ENCODE data around the gene IL31RA.

The IL31RA gene

GRCh38 chr5:55900776-55901175 is 49.6 kb downstream of the IL31RA start:
- no peaks in the 10 kb centered on the region for H3K4me1 ChIP-seq (ENCODE audit: control insufficient read depth in 1 of 2, insufficient read depth in 1 of 2, low read depth in 1 of 2, low read length in 1 of 2)
- peaks cover 63% of the 10 kb centered on the region for H3K27me3 ChIP-seq
- H3K4me3 ChIP-seq (ENCODE audit: low read depth in 1 of 2, low read length in 1 of 2): no peak overlapping the region
- H3K27ac ChIP-seq: no peak overlapping the region
- H3K9me3 ChIP-seq: no peaks in the 10 kb centered on the region
- TF ChIP-seq CTCF (IDR thresholded peaks at IDR 0.05): no peak
- H3K36me3 ChIP-seq: no peaks in the 10 kb centered on the region

GRCh38 chr5:55902696-55903095 is 51.5 kb downstream of the IL31RA start:
- H3K36me3 ChIP-seq: no peaks in the 10 kb centered on the region
- H3K9me3 ChIP-seq: no peaks in the 10 kb centered on the region
- no peak overlapping the region for H3K27ac ChIP-seq
- H3K4me3 ChIP-seq (ENCODE audit: low read depth in 1 of 2, low read length in 1 of 2): no peak overlapping the region
- peaks cover 78% of the 10 kb centered on the region for H3K27me3 ChIP-seq
- TF ChIP-seq CTCF (IDR thresholded peaks at IDR 0.05): no peak
- H3K4me1 ChIP-seq (ENCODE audit: control insufficient read depth in 1 of 2, insufficient read depth in 1 of 2, low read depth in 1 of 2, low read length in 1 of 2): no peaks in the 10 kb centered on the region

GRCh38 chr5:55903121-55903701 is 52.1 kb downstream of the IL31RA start:
- H3K36me3 ChIP-seq: no peaks in the 10 kb centered on the region
- H3K27me3 ChIP-seq: peaks cover 77% of the 10 kb centered on the region
- no peak overlapping the region for H3K4me3 ChIP-seq (ENCODE audit: low read depth in 1 of 2, low read length in 1 of 2)
- H3K4me1 ChIP-seq (ENCODE audit: control insufficient read depth in 1 of 2, insufficient read depth in 1 of 2, low read depth in 1 of 2, low read length in 1 of 2): no peaks in the 10 kb centered on the region
- H3K9me3 ChIP-seq: no peaks in the 10 kb centered on the region
- H3K27ac ChIP-seq: no peak overlapping the region
- TF ChIP-seq CTCF (IDR thresholded peaks at IDR 0.05): no peak

GRCh38 chr5:55904152-55904551 is 53.0 kb downstream of the IL31RA start:
- Histone ChIP-seq H3K27ac (no peak overlapping the region), H3K27me3 (peaks cover 85% of the 10 kb centered on the region), H3K4me3 (ENCODE audit: low read depth in 1 of 2, low read length in 1 of 2) (no peak overlapping the region), H3K36me3 (no peaks in the 10 kb centered on the region), H3K4me1 (ENCODE audit: control insufficient read depth in 1 of 2, insufficient read depth in 1 of 2, low read depth in 1 of 2, low read length in 1 of 2) (no peaks in the 10 kb centered on the region), H3K9me3 (no peaks in the 10 kb centered on the region)
- no peak for TF ChIP-seq CTCF (IDR thresholded peaks at IDR 0.05)

GRCh38 chr5:55905251-55905650 is 54.1 kb downstream of the IL31RA start:
- Histone ChIP-seq H3K27me3 (peaks cover 76% of the 10 kb centered on the region), H3K27ac (no peak overlapping the region), H3K4me3 (ENCODE audit: low read depth in 1 of 2, low read length in 1 of 2) (no peak overlapping the region), H3K4me1 (ENCODE audit: control insufficient read depth in 1 of 2, insufficient read depth in 1 of 2, low read depth in 1 of 2, low read length in 1 of 2) (no peaks in the 10 kb centered on the region), H3K36me3 (no peaks in the 10 kb centered on the region), H3K9me3 (no peaks in the 10 kb centered on the region)
- no peak for TF ChIP-seq CTCF (IDR thresholded peaks at IDR 0.05)

- H3K4me3 ChIP-seq (ENCODE audit: low read depth in 1 of 2, low read length in 1 of 2): no peak overlapping the region
Observed at GRCh38 chr5:55907927-55908326, 56.8 kb downstream of the IL31RA start.

More at GRCh38 chr5:55907927-55908326, 56.8 kb downstream of the IL31RA start:
- no peak overlapping the region for H3K27ac ChIP-seq
- H3K27me3 ChIP-seq: peaks cover 59% of the 10 kb centered on the region
- no peaks in the 10 kb centered on the region for H3K36me3 ChIP-seq
- no peak for TF ChIP-seq CTCF (IDR thresholded peaks at IDR 0.05)
- H3K4me1 ChIP-seq (ENCODE audit: control insufficient read depth in 1 of 2, insufficient read depth in 1 of 2, low read depth in 1 of 2, low read length in 1 of 2): no peaks in the 10 kb centered on the region
- H3K9me3 ChIP-seq: no peaks in the 10 kb centered on the region
